DOHH2 (cell line): Measurements from ENCODE around the gene TTC33.

Experiments used
- CTCF ChIP-seq: fragments of 200-600 bp; sonication (generic); IDR thresholded peaks from one replicate; pipeline ENCODE4 v1.5.1; 2014; ENCODE audit warnings: antibody characterized with exemption, mild to moderate bottlenecking, low read depth, low read length; ENCODE audit not compliant: poor library complexity, severe bottlenecking
- EZH2phosphoT487 ChIP-seq: fragments of 200-600 bp; sonication (generic); IDR thresholded peaks from 2 replicates; pipeline ENCODE4 v1.6.1; 2017; ENCODE audit warnings: borderline replicate concordance, mild to moderate bottlenecking, antibody characterized with exemption, low read length, moderate library complexity, mixed read lengths

DNA sequence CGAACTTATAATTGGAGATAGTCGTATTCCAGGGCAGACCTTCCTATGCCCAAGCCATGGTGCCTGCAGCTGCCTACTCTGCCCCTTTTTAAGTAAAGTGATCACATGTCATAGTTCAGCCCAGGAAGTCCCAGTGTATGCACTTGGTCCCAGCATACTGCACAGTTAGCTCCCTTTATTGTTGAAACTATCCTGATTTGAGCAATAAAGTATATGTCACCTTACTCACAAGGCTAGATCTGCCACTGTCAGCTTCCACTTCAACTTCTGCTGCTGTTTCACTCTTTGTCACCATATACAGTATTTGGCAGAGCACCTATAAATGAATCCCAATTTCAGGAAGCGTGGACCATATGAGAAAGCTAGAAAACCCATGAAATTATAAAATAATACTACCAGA is 179.8 kb downstream of the TTC33 start:
- TF ChIP-seq CTCF (no peak), EZH2phosphoT487 (no peak)
